Lung (tissue), 13 donors: ENCODE data around the gene CDS1. TPM values are rescaled to one million over a fixed set of nuclear protein-coding genes. Genes with fewer than 3 reads are reported as not detected.

ENCODE experiments used
- ATAC-seq: fragments of 200-7000 bp; cut with Tn5 transposase; one replicate; pipeline ENCODE4 v1.9.1; 2020; ENCODE audit warnings: moderate number of reproducible peaks; ENCODE audit not compliant: insufficient read depth, low FRiP score
- DNase-seq, 3 donors: peaks; one replicate each; pipeline ENCODE4 v3.0.0-alpha.2; 2013 to 2017
- H3K27ac ChIP-seq, 2 donors: one replicate each; pipeline ENCODE4 v1.5.1; 2013; ENCODE audit warnings: mild to moderate bottlenecking in 2 of 2, moderate library complexity in 2 of 2, control low read depth in 1 of 2, inconsistent platforms in 1 of 2, low read depth in 1 of 2, low read length in 1 of 2
- H3K27me3 ChIP-seq, 3 donors: one replicate each; pipeline ENCODE4 v1.5.1; 2013; ENCODE audit warnings: low read length in 2 of 3; ENCODE audit not compliant: control insufficient read depth in 3 of 3, insufficient read depth in 3 of 3
- H3K36me3 ChIP-seq, 4 donors: one replicate each; pipeline ENCODE4 v1.5.1; 2013; ENCODE audit warnings: low read length in 4 of 4, mild to moderate bottlenecking in 1 of 4, moderate library complexity in 1 of 4; ENCODE audit not compliant: control insufficient read depth in 4 of 4, insufficient read depth in 4 of 4
- H3K4me1 ChIP-seq, 5 donors: one replicate each; pipeline ENCODE4 v1.5.1; 2013; ENCODE audit warnings: low read length in 5 of 5, mild to moderate bottlenecking in 2 of 5, moderate library complexity in 1 of 5; ENCODE audit not compliant: control insufficient read depth in 5 of 5, insufficient read depth in 5 of 5
- H3K4me3 ChIP-seq: one replicate; pipeline ENCODE4 v1.5.1; 2013; ENCODE audit warnings: mild to moderate bottlenecking, control low read depth, moderate library complexity
- H3K9ac ChIP-seq, 2 donors: one replicate each; pipeline ENCODE4 v1.5.1; 2013; ENCODE audit warnings: low read length in 2 of 2, control low read depth in 1 of 2; ENCODE audit not compliant: insufficient read depth in 1 of 2
- H3K9me3 ChIP-seq, 4 donors: one replicate each; pipeline ENCODE4 v1.5.1; 2013; ENCODE audit warnings: low read length in 3 of 4, mild to moderate bottlenecking in 1 of 4, moderate library complexity in 1 of 4; ENCODE audit not compliant: control insufficient read depth in 4 of 4, insufficient read depth in 3 of 4
- WGBS, 2 donors: extraction: QIAGEN DNeasy Blood & Tissue Kit; methylation state at CpG; one replicate each; pipeline ENCODE4 v1.1.7; 2013; 5-methylcytosine and 5-hydroxymethylcytosine counted together
- polyA plus RNA-seq, 2 donors: library from polyadenylated mRNA; stranded (reverse); fragments of 200-250 nt; gene quantifications; one replicate each; pipeline ENCODE4 v1.2.1, GENCODE V29; 2013
- small RNA-seq: library from RNA; depleted of rRNA; stranded (forward); fragments of <200 nt; gene quantifications from one replicate; pipeline ENCODE3, GENCODE V24; 2014; ENCODE audit warnings: low replicate concordance
- total RNA-seq, 2 donors: library from RNA; depleted of rRNA in 1 of 2; stranded (reverse); fragments of >200 nt in 1 of 2; gene quantifications; one replicate each; pipeline ENCODE4 v1.2.1, GENCODE V29; 2014 to 2021
- TF ChIP-seq, protein P1 (sequence below): IDR thresholded peaks from 2 replicates; pipeline ENCODE4 v1.5.1; 2012; ENCODE audit warnings: mild to moderate bottlenecking; ENCODE audit errors: control extremely low read depth, extremely low read depth
- donor health status: control.
- donor health status: control.
- donor health status: Bipolar disorder and iron deficiency.
- donor health status: healthy.
- donor health status: DM: yes; HTN: yes; CAD: no.

Gene CDS1
- total and polyA plus RNA-seq, 4 donors, result 10.7 to 32.7 (median 18.8) TPM

DNA sequence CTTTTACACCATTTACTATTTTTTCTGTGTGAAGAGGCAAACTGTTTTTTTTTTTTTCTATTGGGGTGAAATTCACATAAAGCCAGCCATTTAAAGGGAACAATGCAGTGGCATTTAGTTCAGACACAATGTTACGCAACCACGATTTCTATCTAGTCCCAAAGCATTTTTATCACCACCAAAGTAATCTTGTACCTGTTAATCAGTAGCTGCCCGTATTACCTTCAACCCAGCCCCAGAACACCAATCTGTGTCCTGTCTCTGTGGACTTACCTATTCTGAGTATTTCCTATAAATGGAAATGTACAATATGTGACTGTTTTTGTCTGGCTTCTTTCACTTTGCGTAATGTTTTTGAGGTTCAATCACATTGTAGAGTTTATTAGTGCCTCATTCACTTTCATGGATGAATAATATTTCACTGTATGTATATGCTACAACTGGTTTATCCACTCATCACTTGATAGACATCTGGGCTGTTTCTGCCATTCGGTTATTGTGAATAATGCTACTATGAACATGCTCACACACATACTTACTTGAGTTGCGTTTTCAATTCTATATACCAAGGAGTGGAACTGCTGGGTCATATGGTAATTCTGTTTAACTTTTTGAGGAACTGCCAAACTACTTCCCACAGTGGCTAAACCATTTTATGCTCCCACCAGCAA lies 116.2 kb downstream of the CDS1 start:
- TF ChIP-seq, protein P1, sequence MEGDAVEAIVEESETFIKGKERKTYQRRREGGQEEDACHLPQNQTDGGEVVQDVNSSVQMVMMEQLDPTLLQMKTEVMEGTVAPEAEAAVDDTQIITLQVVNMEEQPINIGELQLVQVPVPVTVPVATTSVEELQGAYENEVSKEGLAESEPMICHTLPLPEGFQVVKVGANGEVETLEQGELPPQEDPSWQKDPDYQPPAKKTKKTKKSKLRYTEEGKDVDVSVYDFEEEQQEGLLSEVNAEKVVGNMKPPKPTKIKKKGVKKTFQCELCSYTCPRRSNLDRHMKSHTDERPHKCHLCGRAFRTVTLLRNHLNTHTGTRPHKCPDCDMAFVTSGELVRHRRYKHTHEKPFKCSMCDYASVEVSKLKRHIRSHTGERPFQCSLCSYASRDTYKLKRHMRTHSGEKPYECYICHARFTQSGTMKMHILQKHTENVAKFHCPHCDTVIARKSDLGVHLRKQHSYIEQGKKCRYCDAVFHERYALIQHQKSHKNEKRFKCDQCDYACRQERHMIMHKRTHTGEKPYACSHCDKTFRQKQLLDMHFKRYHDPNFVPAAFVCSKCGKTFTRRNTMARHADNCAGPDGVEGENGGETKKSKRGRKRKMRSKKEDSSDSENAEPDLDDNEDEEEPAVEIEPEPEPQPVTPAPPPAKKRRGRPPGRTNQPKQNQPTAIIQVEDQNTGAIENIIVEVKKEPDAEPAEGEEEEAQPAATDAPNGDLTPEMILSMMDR, result no peak
- no peak overlapping the region for H3K27ac ChIP-seq
- WGBS, 2 donors, result 92 to 94% methylated on average over 6 of the region's 6 CpGs
- H3K27me3 ChIP-seq, result no peaks in the 10 kb centered on the region
- no peak overlapping the region for H3K4me3 ChIP-seq
- no peaks in the 10 kb centered on the region for H3K9me3 ChIP-seq
- ATAC-seq (no peak), DNase-seq (no peak)
- H3K9ac ChIP-seq, result no peak overlapping the region
- H3K36me3 ChIP-seq, result peaks cover 20 to 52% (median 26%) of the 10 kb centered on the region in 4 donors
- H3K4me1 ChIP-seq, result no peaks in the 10 kb centered on the region

Small RNA genes within 50 kb of the gene (small RNA-seq; reads per million reads assigned to genes)
- gene RN7SL552P (not detected), gene RPL3P13 (not detected)

Other genes starting within 250 kb of the CDS1 start
- gene NKX6-1, start 83.8 kb upstream of the CDS1 start, total RNA-seq, result under 1 TPM; 0.06 to 0.20 TPM
- under 1 TPM in 1 of 2 donors, not detected in 1; 0.02 TPM for gene NKX6-1, start 83.8 kb upstream of the CDS1 start, polyA plus RNA-seq